HepG2 (cell line): Measurements from ENCODE around the gene SNRNP27. TPM values are rescaled to one million over a fixed set of nuclear protein-coding genes. Genes with fewer than 3 reads are reported as not detected.
A peak's percentile ranks its signal among the peaks of the same experiment; 100 is the strongest.

Experiments used
- ETV5 ChIP-seq: IDR thresholded peaks from 2 replicates; pipeline ENCODE4 v1.6.1; 2018; ENCODE audit warnings: missing biosample characterization, missing genetic modification reagents, inconsistent platforms, borderline replicate concordance
- GATAD1 ChIP-seq: IDR thresholded peaks from 2 replicates; pipeline ENCODE4 v1.6.1; 2016; ENCODE audit warnings: missing genetic modification reagents, missing compliant biosample characterization
- HHEX ChIP-seq: IDR thresholded peaks from 2 replicates; pipeline ENCODE4 v1.6.1; 2016; ENCODE audit warnings: control low read depth
- IKZF4 ChIP-seq: sonication (generic); formaldehyde crosslinking; IDR thresholded peaks from 2 replicates; pipeline ENCODE4 v1.5.1; 2020; ENCODE audit warnings: borderline replicate concordance, mild to moderate bottlenecking, low read depth, missing genetic modification reagents; ENCODE audit errors: not compliant biosample characterization
- KDM2A ChIP-seq: sonication (generic); formaldehyde crosslinking; IDR thresholded peaks from 2 replicates; pipeline ENCODE4 v1.4.0; 2020; ENCODE audit warnings: low read depth, missing genetic modification reagents, borderline replicate concordance
- KLF12 ChIP-seq: sonication (generic); formaldehyde crosslinking; IDR thresholded peaks from 2 replicates; pipeline ENCODE4 v1.4.0; 2020; ENCODE audit warnings: missing genetic modification reagents, borderline replicate concordance
- MXI1 ChIP-seq: IDR thresholded peaks from 3 replicates; pipeline ENCODE4 v1.6.1; 2012; ENCODE audit warnings: low read depth, low read length, inconsistent platforms, borderline replicate concordance
- NONO ChIP-seq, 2 experiments: fragments of 450-650 bp in 1 of 2; sonication (generic) in 1 of 2; formaldehyde crosslinking in 1 of 2; IDR thresholded peaks in 1 of 2; conservative IDR thresholded peaks in 1 of 2; 2 replicates each; pipeline versions ENCODE4 v1.6.1 to v1.8.0; 2017 to 2022; ENCODE audit warnings: mild to moderate bottlenecking in 1 of 2, missing genetic modification reagents in 1 of 2, moderate library complexity in 1 of 2
- NR2F6 ChIP-seq, 2 experiments: IDR thresholded peaks; 2 replicates each; pipeline ENCODE4 v1.6.1; 2016; ENCODE audit warnings: antibody characterized with exemption in 1 of 2, mild to moderate bottlenecking in 1 of 2
- PHF20 ChIP-seq: sonication (generic); formaldehyde crosslinking; IDR thresholded peaks from 2 replicates; pipeline ENCODE4 v1.5.0; 2020; ENCODE audit warnings: mild to moderate bottlenecking, missing genetic modification reagents
- SIN3A ChIP-seq: IDR thresholded peaks from 2 replicates; pipeline ENCODE4 v1.6.1; 2011; ENCODE audit warnings: low read depth, mild to moderate bottlenecking, control low read depth, low read length, borderline replicate concordance
- SIX4 ChIP-seq: sonication (generic); formaldehyde crosslinking; IDR thresholded peaks from 2 replicates; pipeline ENCODE4 v1.4.0; 2020; ENCODE audit warnings: missing genetic modification reagents
- SP140L ChIP-seq: sonication (generic); formaldehyde crosslinking; IDR thresholded peaks from 2 replicates; pipeline ENCODE4 v1.4.0; 2020; ENCODE audit warnings: missing genetic modification reagents, borderline replicate concordance
- TGIF2 ChIP-seq: IDR thresholded peaks from 2 replicates; pipeline ENCODE4 v1.6.1; 2016; ENCODE audit warnings: control low read depth, missing compliant biosample characterization
- ZBTB38 ChIP-seq: sonication (generic); formaldehyde crosslinking; IDR thresholded peaks from 2 replicates; pipeline ENCODE4 v1.5.1; 2020; ENCODE audit warnings: mild to moderate bottlenecking, missing genetic modification reagents
- ZNF136 ChIP-seq: sonication (generic); formaldehyde crosslinking; IDR thresholded peaks from 2 replicates; pipeline ENCODE4 v1.8.1; 2022; ENCODE audit warnings: low read depth, mild to moderate bottlenecking, moderate library complexity, missing genetic modification reagents
- ZNF720 ChIP-seq: sonication (generic); formaldehyde crosslinking; IDR thresholded peaks from 2 replicates; pipeline ENCODE4 v1.4.0; 2020; ENCODE audit warnings: missing genetic modification reagents
- ZNF776 ChIP-seq: sonication (generic); formaldehyde crosslinking; IDR thresholded peaks from 2 replicates; pipeline ENCODE4 v1.4.0; 2020; ENCODE audit warnings: mild to moderate bottlenecking, missing genetic modification reagents
- ZSCAN31 ChIP-seq: sonication (generic); formaldehyde crosslinking; IDR thresholded peaks from 2 replicates; pipeline ENCODE4 v1.5.0; 2020; ENCODE audit warnings: low read depth, mild to moderate bottlenecking, missing genetic modification reagents
- polyA plus RNA-seq, 8 experiments: library from polyadenylated mRNA; depleted of rRNA in 3 of 8; stranded (reverse) in 7 of 8; unstranded in 1 of 8; fragments of >200 nt; fragmentation: Illumina TruSeq in 4 of 8; extraction: Trizol in 4 of 8; gene quantifications; 2 replicates each; pipeline versions ENCODE4 v1.2.1 to v1.2.3, GENCODE V29; 2011 to 2016; ENCODE audit warnings: low read depth in 4 of 8, missing spikeins in 1 of 8, mixed read lengths in 1 of 8; ENCODE audit not compliant: insufficient read depth in 1 of 8
- total RNA-seq, 5 experiments: library from RNA; depleted of rRNA; stranded (reverse); fragments of >200 nt; fragmentation: Illumina TruSeq; extraction: Trizol; gene quantifications; 2 replicates each; pipeline ENCODE4 v1.2.3, GENCODE V29; 2016; ENCODE audit warnings: low read depth in 1 of 5
- TF ChIP-seq, protein P1 (sequence below): IDR thresholded peaks from 2 replicates; pipeline ENCODE4 v1.6.1; 2012; ENCODE audit warnings: low read length, improper control_type of control experiment
- TF ChIP-seq, protein P2 (sequence below): sonication (generic); formaldehyde crosslinking; IDR thresholded peaks from 2 replicates; pipeline ENCODE4 v1.8.1; 2022; ENCODE audit warnings: mild to moderate bottlenecking, missing genetic modification reagents
- TF ChIP-seq, protein P3 (sequence below), 2 experiments: fragments of 450-650 bp in 1 of 2; sonication (generic) in 1 of 2; formaldehyde crosslinking; IDR thresholded peaks; 2 replicates each; pipeline versions ENCODE4 v1.5.0 to v1.8.0; 2020 to 2022; ENCODE audit warnings: mild to moderate bottlenecking in 1 of 2, missing genetic modification reagents in 1 of 2
- TF ChIP-seq, protein P4 (sequence below): sonication (generic); formaldehyde crosslinking; IDR thresholded peaks from 2 replicates; pipeline ENCODE4 v1.8.0; 2022; ENCODE audit warnings: missing genetic modification reagents, mild to moderate bottlenecking, inconsistent platforms, borderline replicate concordance

Gene SNRNP27
- total and polyA plus RNA-seq, 2 of the 13 experiments (the other 11 are each of a cell fraction or from before 2014, with no cell fraction given) = 49.8 to 54.6 TPM

DNA sequence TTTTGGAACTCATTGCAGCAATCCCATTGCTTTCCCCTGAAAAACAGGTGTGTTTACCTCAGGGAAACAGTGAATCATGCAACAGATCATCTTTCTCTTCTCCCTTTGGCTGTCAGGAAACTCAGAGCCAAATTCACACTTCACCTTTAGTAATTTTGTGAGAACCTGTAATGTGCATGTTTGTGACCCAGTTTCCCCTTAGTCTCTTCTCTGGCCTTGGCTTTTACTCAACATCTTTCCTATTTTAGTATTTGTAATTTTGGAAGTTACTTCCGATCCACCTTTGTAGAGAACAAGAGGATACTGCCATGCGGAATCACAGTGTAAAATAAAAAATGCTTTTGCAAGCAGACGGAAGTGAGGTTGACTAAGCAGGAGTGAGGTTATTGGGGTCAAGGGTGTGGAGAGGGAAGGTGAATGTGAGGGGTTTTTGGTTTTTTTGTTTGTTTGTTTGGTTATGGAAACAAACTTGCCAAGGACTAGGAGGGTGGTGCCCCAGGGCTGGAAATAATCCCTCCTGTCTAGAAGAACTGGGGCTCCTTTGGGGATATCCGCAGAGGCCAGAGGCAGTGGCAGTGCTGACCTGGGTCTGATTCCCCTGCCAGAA lies 53.7 kb downstream of the SNRNP27 start (continued):
- no peak for TF ChIP-seq KDM2A
- TF ChIP-seq, protein P1, sequence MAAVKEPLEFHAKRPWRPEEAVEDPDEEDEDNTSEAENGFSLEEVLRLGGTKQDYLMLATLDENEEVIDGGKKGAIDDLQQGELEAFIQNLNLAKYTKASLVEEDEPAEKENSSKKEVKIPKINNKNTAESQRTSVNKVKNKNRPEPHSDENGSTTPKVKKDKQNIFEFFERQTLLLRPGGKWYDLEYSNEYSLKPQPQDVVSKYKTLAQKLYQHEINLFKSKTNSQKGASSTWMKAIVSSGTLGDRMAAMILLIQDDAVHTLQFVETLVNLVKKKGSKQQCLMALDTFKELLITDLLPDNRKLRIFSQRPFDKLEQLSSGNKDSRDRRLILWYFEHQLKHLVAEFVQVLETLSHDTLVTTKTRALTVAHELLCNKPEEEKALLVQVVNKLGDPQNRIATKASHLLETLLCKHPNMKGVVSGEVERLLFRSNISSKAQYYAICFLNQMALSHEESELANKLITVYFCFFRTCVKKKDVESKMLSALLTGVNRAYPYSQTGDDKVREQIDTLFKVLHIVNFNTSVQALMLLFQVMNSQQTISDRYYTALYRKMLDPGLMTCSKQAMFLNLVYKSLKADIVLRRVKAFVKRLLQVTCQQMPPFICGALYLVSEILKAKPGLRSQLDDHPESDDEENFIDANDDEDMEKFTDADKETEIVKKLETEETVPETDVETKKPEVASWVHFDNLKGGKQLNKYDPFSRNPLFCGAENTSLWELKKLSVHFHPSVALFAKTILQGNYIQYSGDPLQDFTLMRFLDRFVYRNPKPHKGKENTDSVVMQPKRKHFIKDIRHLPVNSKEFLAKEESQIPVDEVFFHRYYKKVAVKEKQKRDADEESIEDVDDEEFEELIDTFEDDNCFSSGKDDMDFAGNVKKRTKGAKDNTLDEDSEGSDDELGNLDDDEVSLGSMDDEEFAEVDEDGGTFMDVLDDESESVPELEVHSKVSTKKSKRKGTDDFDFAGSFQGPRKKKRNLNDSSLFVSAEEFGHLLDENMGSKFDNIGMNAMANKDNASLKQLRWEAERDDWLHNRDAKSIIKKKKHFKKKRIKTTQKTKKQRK = no peak
- TF ChIP-seq SP140L (CRISPR knock-in tag) = no peak
- no peak for TF ChIP-seq MXI1
- TF ChIP-seq SIN3A = 0 out of 2 replicates have a peak, but pooled peaks have one; percentile 20
- 0 out of 2 replicates have a peak, but pooled peaks have one; percentile 34 for TF ChIP-seq TGIF2 (CRISPR knock-in tag)
- TF ChIP-seq NR2F6 (IDR thresholded peaks at IDR 0.05) = peak; percentile 49; the same call in 1 of the 2 replicates
- peak; percentile 56 for TF ChIP-seq NR2F6 (CRISPR knock-in tag; IDR thresholded peaks at IDR 0.05)
- TF ChIP-seq, protein P2, sequence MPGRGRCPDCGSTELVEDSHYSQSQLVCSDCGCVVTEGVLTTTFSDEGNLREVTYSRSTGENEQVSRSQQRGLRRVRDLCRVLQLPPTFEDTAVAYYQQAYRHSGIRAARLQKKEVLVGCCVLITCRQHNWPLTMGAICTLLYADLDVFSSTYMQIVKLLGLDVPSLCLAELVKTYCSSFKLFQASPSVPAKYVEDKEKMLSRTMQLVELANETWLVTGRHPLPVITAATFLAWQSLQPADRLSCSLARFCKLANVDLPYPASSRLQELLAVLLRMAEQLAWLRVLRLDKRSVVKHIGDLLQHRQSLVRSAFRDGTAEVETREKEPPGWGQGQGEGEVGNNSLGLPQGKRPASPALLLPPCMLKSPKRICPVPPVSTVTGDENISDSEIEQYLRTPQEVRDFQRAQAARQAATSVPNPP (CRISPR knock-in tag) = no peak
- TF ChIP-seq NONO (IDR thresholded peaks at IDR 0.05) = no peak
- TF ChIP-seq NONO (CRISPR knock-in tag; conservative IDR thresholded peaks at IDR 0.05) = no peak
- TF ChIP-seq KLF12 = no peak
- TF ChIP-seq IKZF4 (CRISPR knock-in tag) = no peak
- TF ChIP-seq, protein P3, sequence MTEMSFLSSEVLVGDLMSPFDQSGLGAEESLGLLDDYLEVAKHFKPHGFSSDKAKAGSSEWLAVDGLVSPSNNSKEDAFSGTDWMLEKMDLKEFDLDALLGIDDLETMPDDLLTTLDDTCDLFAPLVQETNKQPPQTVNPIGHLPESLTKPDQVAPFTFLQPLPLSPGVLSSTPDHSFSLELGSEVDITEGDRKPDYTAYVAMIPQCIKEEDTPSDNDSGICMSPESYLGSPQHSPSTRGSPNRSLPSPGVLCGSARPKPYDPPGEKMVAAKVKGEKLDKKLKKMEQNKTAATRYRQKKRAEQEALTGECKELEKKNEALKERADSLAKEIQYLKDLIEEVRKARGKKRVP (CRISPR knock-in tag; IDR thresholded peaks at IDR 0.05) = no peak
- no peak for TF ChIP-seq GATAD1 (CRISPR knock-in tag)
- TF ChIP-seq, protein P4, sequence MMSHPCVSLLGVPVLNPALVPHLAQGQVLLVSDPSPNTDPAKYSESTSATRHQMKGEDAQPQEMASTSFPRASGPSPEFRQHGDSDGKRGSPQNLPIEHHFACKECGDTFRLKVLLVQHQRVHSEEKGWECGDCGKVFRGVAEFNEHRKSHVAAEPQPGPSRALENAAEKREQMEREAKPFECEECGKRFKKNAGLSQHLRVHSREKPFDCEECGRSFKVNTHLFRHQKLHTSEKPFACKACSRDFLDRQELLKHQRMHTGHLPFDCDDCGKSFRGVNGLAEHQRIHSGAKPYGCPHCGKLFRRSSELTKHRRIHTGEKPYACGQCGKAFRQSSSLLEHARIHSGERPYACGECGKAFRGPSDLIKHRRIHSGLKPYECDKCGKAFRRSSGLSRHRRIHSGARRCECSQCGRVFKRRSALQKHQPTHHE (CRISPR knock-in tag) = no peak
- TF ChIP-seq PHF20 = no peak
- no peak for TF ChIP-seq ZBTB38 (CRISPR knock-in tag)
- TF ChIP-seq ZNF776 (CRISPR knock-in tag) = no peak
- TF ChIP-seq ZSCAN31 (CRISPR knock-in tag) = 0 out of 2 replicates have a peak, but pooled peaks have one; percentile 30
- no peak for TF ChIP-seq SIX4 (CRISPR knock-in tag)
- no peak for TF ChIP-seq ZNF720 (CRISPR knock-in tag)
- TF ChIP-seq ZNF136 (CRISPR knock-in tag) = no peak
- TF ChIP-seq ETV5 (CRISPR knock-in tag) = peak; percentile 14; the same call in 1 of the 2 replicates
- no peak for TF ChIP-seq HHEX (CRISPR knock-in tag)
